Breast epithelium (tissue), 4 donors: ENCODE results near the gene SHROOM3. TPM values are rescaled to one million over a fixed set of nuclear protein-coding genes. Genes with fewer than 3 reads are reported as not detected.

Experiments
- DNase-seq, 2 donors: peaks; one replicate each; pipeline ENCODE4 v3.0.0-alpha.2; 2019; ENCODE audit warnings: low spot score in 2 of 2
- H3K27ac ChIP-seq, 2 donors: fragments of 200-600 bp; sonication (generic) in 1 of 2; one replicate each; pipeline ENCODE4 v1.5.1; 2016 to 2019; ENCODE audit warnings: mild to moderate bottlenecking in 1 of 2
- H3K27me3 ChIP-seq, 2 donors: fragments of 200-600 bp; sonication (generic) in 1 of 2; one replicate each; pipeline versions ENCODE4 v1.5.1 to v1.6.0; 2017 to 2019; ENCODE audit warnings: control low read depth in 1 of 2, mild to moderate bottlenecking in 1 of 2
- H3K36me3 ChIP-seq: fragments of 200-600 bp; one replicate; pipeline ENCODE4 v1.5.1; 2019
- H3K4me1 ChIP-seq, 2 donors: fragments of 200-600 bp; sonication (generic); one replicate each; pipeline ENCODE4 v1.5.1; 2016 to 2019; ENCODE audit warnings: control low read depth in 1 of 2
- H3K4me3 ChIP-seq, 3 donors: fragments of 200-600 bp; sonication (generic); 1 replicate in 2 of 3; 2 replicates in 1 of 3; pipeline ENCODE4 v1.5.1; 2016 to 2019; ENCODE audit warnings: mild to moderate bottlenecking in 3 of 3, moderate library complexity in 2 of 3
- H3K9me3 ChIP-seq, 2 donors: fragments of 200-600 bp; sonication (generic) in 1 of 2; one replicate each; pipeline ENCODE4 v1.5.1; 2016 to 2019; ENCODE audit warnings: control low read depth in 1 of 2
- CTCF ChIP-seq, 3 donors: fragments of 450-650 bp; IDR thresholded peaks; one replicate each; pipeline ENCODE4 v1.5.1; 2016 to 2017; ENCODE audit warnings: antibody characterized with exemption in 3 of 3, mild to moderate bottlenecking in 3 of 3, moderate library complexity in 3 of 3
- POLR2A ChIP-seq: fragments of 450-650 bp; IDR thresholded peaks from one replicate; pipeline ENCODE4 v1.6.1; 2016; ENCODE audit warnings: antibody characterized with exemption, mild to moderate bottlenecking, moderate library complexity
- POLR2AphosphoS5 ChIP-seq, 3 donors: sonication (generic); formaldehyde crosslinking; IDR thresholded peaks; one replicate each; pipeline ENCODE4 v1.6.1; 2017; ENCODE audit warnings: antibody characterized with exemption in 3 of 3
- intact Hi-C: fragments of 100-400 bp; cut with DNase I; formaldehyde crosslinking; loops from one replicate; pipeline ENCODE4 v1.15.1; 2023; ENCODE audit warnings: low total_unique reads
- total RNA-seq, 3 donors: library from RNA; depleted of rRNA; stranded (reverse); fragments of >200 nt; gene quantifications; one replicate each; pipeline ENCODE4 v1.1.0, GENCODE V29; 2016

Gene SHROOM3
- total RNA-seq, 3 donors from 2014 or later = 0.32 to 145 (median 100) TPM

DNA sequence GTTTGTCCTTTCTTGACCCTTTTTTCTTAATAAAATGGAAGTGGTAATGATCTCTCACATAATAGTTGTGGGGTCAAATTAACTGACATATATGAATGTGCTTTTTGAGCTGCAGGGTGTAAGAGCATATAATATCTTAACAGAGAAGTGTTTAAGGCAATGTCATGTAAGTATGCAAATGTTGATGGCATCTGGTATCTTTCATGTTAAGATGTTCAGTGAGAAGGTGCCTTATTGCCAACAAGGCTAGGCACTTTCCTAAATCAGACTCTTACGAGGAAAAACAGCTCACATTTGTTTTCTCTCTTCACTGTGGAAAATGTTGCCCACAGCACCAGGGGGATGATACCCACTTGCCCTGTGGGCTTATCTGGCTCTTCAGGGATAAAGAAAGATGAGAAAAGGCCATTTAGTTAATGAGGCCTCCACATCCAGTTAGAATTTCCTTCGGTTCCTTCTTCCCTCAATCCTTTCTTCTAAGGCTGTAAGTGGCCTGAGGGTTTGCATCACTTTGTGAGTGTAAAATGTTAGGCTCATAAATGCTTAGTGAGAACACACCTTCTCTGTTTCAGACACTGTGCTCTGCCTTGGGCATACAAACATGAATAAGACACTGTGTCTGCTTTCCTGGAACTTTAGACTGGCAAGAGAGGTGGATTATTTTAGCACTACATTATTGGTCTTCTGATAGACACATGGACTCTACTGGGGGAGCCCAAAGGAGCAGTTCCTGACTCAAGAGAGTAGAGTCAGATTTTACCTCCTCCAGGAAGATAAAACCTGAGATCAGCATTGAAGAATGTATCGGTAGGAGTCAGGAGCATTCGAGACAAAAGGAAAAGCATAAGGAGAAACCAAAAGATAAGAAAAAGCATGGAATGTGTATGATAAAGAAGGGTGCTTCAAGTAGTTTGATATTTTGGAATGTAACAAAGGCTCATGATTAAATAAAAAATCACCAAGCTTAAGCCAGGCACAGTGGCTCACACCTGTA lies 327.4 kb downstream of the SHROOM3 start:
- no peaks in the 10 kb centered on the region for H3K9me3 ChIP-seq
- H3K27ac ChIP-seq = no peak overlapping the region
- no peak for DNase-seq
- intact Hi-C loops = no loop called here
- H3K4me1 ChIP-seq = no peaks in the 10 kb centered on the region
- TF ChIP-seq POLR2AphosphoS5 (IDR thresholded peaks at IDR 0.05) (no peak), POLR2A (no peak), CTCF (IDR thresholded peaks at IDR 0.05) (no peak)
- H3K36me3 ChIP-seq = no peaks in the 10 kb centered on the region
- no peaks in the 10 kb centered on the region for H3K27me3 ChIP-seq
- H3K4me3 ChIP-seq = no peak overlapping the region

DNA sequence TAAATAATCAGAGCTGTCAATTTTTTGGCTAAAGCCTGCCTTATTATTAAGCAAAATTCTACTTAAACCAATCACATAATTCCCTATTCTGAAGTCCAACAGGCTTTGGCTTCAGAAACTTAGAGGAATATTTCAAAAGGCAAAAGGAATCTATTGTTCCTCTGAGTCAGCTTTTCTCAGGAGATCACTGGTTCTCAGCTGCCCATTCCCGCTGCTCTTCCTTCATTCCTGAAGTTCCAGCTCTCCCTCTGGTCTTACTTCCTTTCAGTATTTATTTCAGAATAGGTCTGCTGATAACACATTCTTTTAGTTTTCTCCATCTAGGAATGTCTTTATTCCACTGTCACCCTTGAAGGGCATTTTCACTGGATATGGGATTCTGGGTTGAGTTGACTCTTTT lies 329.2 kb downstream of the SHROOM3 start:
- Histone ChIP-seq H3K27me3 (no peaks in the 10 kb centered on the region), H3K36me3 (no peaks in the 10 kb centered on the region), H3K4me3 (no peak overlapping the region), H3K4me1 (no peaks in the 10 kb centered on the region), H3K9me3 (no peaks in the 10 kb centered on the region), H3K27ac (no peak overlapping the region)
- intact Hi-C loops = no loop called here
- no peak for DNase-seq
- TF ChIP-seq POLR2A (no peak), CTCF (IDR thresholded peaks at IDR 0.05) (no peak), POLR2AphosphoS5 (IDR thresholded peaks at IDR 0.05) (no peak)

DNA sequence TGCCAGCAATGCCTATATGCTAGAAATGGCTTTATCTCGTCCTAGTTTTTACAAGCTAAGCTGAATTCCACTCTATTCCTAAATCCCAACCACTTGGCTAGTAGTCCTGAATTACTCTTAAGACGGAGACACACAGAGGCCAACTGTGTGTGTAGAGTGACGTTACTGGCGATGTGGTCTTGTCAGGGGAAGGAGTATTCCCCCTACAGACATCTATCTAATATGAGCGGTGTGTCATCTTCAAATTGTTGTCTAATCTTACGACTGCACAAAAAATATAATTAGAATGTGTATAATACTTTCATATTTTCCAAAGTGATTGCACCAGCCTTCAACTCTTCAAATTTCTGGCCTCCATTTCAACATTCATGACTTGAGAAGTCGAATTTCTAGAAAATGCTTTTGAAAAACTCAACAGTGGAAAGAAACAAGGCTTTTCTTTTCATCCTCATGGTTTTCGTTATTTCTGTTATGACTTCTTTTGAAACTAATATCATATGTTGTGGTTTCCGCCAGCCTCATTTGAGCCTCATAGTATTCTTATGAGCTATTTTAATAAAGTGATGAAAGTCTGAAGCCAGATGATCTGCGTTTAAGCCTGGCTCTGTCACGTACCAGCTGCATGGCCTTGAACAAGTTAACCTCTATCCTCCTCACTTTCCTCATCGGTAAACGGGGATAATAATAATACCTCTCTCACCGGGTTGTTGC lies 330.6 kb downstream of the SHROOM3 start:
- Histone ChIP-seq H3K9me3 (no peaks in the 10 kb centered on the region), H3K36me3 (no peaks in the 10 kb centered on the region), H3K27ac (no peak overlapping the region), H3K27me3 (no peaks in the 10 kb centered on the region), H3K4me1 (no peaks in the 10 kb centered on the region), H3K4me3 (no peak overlapping the region)
- intact Hi-C loops = no loop called here
- no peak for DNase-seq
- no peak for TF ChIP-seq CTCF (IDR thresholded peaks at IDR 0.05)
- TF ChIP-seq POLR2AphosphoS5 (IDR thresholded peaks at IDR 0.05) = no peak
- no peak for TF ChIP-seq POLR2A

GRCh38 chr4:76767983-76768382 lies 333.0 kb downstream of the SHROOM3 start:
- no peak overlapping the region for H3K4me3 ChIP-seq
- no peak overlapping the region for H3K27ac ChIP-seq
- no peak for DNase-seq
- no peaks in the 10 kb centered on the region for H3K9me3 ChIP-seq
- no peaks in the 10 kb centered on the region for H3K27me3 ChIP-seq
- no peaks in the 10 kb centered on the region for H3K4me1 ChIP-seq
- TF ChIP-seq CTCF (IDR thresholded peaks at IDR 0.05) (no peak), POLR2AphosphoS5 (IDR thresholded peaks at IDR 0.05) (no peak), POLR2A (no peak)
- intact Hi-C loops = no loop called here
- H3K36me3 ChIP-seq = no peaks in the 10 kb centered on the region
